Neuronal stem cell (in vitro differentiated cells): ENCODE measurements around the gene LGALS9B.
"Not testable (repeated sequence)": the region's sequence is repeated elsewhere in the genome, so short reads cannot be mapped to it uniquely, and the experiment has no call there.

ENCODE experiments used
- DNase-seq: peaks from one replicate; pipeline ENCODE4 v3.0.0-alpha.2; 2013; ENCODE audit warnings: low spot score
- H2AFZ ChIP-seq: one replicate; pipeline ENCODE4 v1.6.1; 2013; ENCODE audit warnings: mild to moderate bottlenecking, low read length, inconsistent platforms
- H2AK5ac ChIP-seq: 2 replicates; pipeline ENCODE4 v1.6.1; 2013; ENCODE audit warnings: low read depth, mild to moderate bottlenecking, inconsistent platforms, low read length, moderate library complexity, mixed read lengths
- H2BK120ac ChIP-seq: 2 replicates; pipeline ENCODE4 v1.6.1; 2013; ENCODE audit warnings: low read depth, mild to moderate bottlenecking, inconsistent platforms, low read length, moderate library complexity, mixed read lengths
- H2BK12ac ChIP-seq: one replicate; pipeline ENCODE4 v1.6.1; 2013; ENCODE audit warnings: low read length, inconsistent platforms
- H2BK15ac ChIP-seq: 2 replicates; pipeline ENCODE4 v1.6.1; 2013; ENCODE audit warnings: mild to moderate bottlenecking, low read length, inconsistent platforms, mixed read lengths
- H2BK5ac ChIP-seq: one replicate; pipeline ENCODE4 v1.6.1; 2013; ENCODE audit warnings: inconsistent platforms, mild to moderate bottlenecking, low read length, moderate library complexity
- H3K14ac ChIP-seq: one replicate; pipeline ENCODE4 v1.6.1; 2013; ENCODE audit warnings: low read length, inconsistent platforms
- H3K18ac ChIP-seq: 2 replicates; pipeline ENCODE4 v1.6.1; 2013; ENCODE audit warnings: low read length, inconsistent platforms
- H3K23ac ChIP-seq: 2 replicates; pipeline ENCODE4 v1.6.1; 2013; ENCODE audit warnings: low read depth, mild to moderate bottlenecking, mixed read lengths, low read length, inconsistent platforms; ENCODE audit not compliant: poor library complexity
- H3K27ac ChIP-seq: replicated peaks from 3 replicates; pipeline ENCODE4 v1.5.1; 2013; ENCODE audit warnings: low read length, inconsistent platforms
- H3K27me3 ChIP-seq, 3 experiments: 2 replicates each; pipeline ENCODE4 v1.6.1; 2013; ENCODE audit warnings: low read length in 3 of 3, mild to moderate bottlenecking in 2 of 3, inconsistent platforms in 1 of 3, low read depth in 1 of 3, mixed read lengths in 1 of 3, moderate library complexity in 1 of 3; ENCODE audit not compliant: control insufficient read depth in 3 of 3, insufficient read depth in 3 of 3
- H3K36me3 ChIP-seq, 2 donors: replicated peaks in 1 of 2; 2 replicates each; pipeline ENCODE4 v1.6.1; 2013; ENCODE audit warnings: low read length in 2 of 2; ENCODE audit not compliant: control insufficient read depth in 2 of 2, insufficient read depth in 2 of 2
- H3K4ac ChIP-seq: 2 replicates; pipeline ENCODE4 v1.6.1; 2013; ENCODE audit warnings: inconsistent platforms, mild to moderate bottlenecking, low read length, moderate library complexity
- H3K4me1 ChIP-seq, 2 donors: 1 replicate in 1 of 2; 2 replicates in 1 of 2; pipeline ENCODE4 v1.6.1; 2013; ENCODE audit warnings: low read length in 2 of 2, low read depth in 1 of 2; ENCODE audit not compliant: control insufficient read depth in 2 of 2, insufficient read depth in 1 of 2
- H3K4me2 ChIP-seq: one replicate; pipeline ENCODE4 v1.6.1; 2013; ENCODE audit warnings: mild to moderate bottlenecking, low read length, inconsistent platforms; ENCODE audit not compliant: insufficient read depth, poor library complexity, severe bottlenecking
- H3K4me3 ChIP-seq, 2 donors: 2 replicates each; pipeline ENCODE4 v1.5.1; 2013; ENCODE audit warnings: low read length in 2 of 2, mild to moderate bottlenecking in 2 of 2, inconsistent platforms in 1 of 2, moderate library complexity in 1 of 2
- H3K79me1 ChIP-seq: one replicate; pipeline ENCODE4 v1.6.1; 2013; ENCODE audit warnings: low read depth, mild to moderate bottlenecking, inconsistent platforms, low read length, moderate library complexity
- H3K9ac ChIP-seq: one replicate; pipeline ENCODE4 v1.6.1; 2013; ENCODE audit warnings: mild to moderate bottlenecking, low read depth, low read length, inconsistent platforms; ENCODE audit not compliant: poor library complexity
- H3K9me3 ChIP-seq, 2 donors: replicated peaks in 1 of 2; 2 replicates each; pipeline versions ENCODE3 to v1.6.1; 2013; ENCODE audit warnings: low read length in 2 of 2, mild to moderate bottlenecking in 2 of 2, inconsistent platforms in 1 of 2, low read depth in 1 of 2, mixed read lengths in 1 of 2, moderate library complexity in 1 of 2; ENCODE audit not compliant: control insufficient read depth in 2 of 2, insufficient read depth in 1 of 2
- H4K8ac ChIP-seq: one replicate; pipeline ENCODE4 v1.6.1; 2013; ENCODE audit warnings: low read depth, mild to moderate bottlenecking, inconsistent platforms, low read length, moderate library complexity
- H4K91ac ChIP-seq: one replicate; pipeline ENCODE4 v1.6.1; 2013; ENCODE audit warnings: low read length, low read depth, mild to moderate bottlenecking, inconsistent platforms; ENCODE audit not compliant: poor library complexity
- whole genome bisulfite sequencing, 2 donors: extraction: QIAGEN DNeasy Blood & Tissue Kit; methylation state at CpG; one replicate each; pipeline ENCODE4 v1.1.7; 2013; ENCODE audit warnings: missing lambda C conversion rate in 2 of 2, mixed read lengths in 1 of 2; ENCODE audit not compliant: insufficient read length in 2 of 2, insufficient replicate concordance in 1 of 2; ENCODE audit errors: extremely low coverage in 2 of 2; 5-methylcytosine and 5-hydroxymethylcytosine counted together

The LGALS9B gene

DNA sequence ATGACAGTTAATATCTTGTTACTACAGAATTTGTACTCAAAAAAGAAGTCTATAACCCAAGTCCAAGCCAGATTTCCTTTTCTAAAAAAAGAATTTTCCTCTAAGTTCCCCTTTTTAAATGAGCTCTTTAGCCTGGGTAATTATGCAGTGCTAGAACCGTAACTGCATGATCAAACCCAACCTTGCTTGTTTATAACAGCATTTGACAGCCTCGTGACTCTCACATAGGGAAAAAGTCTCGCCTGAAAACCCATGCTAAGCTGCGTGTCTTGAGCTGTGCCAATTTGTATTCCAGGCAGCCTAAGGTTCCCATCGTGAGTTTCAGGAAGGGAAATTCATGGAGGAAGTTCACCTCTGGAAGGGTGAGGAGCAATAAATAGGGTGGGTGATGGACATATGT is 44.5 kb downstream of the LGALS9B start:
- not testable (repeated sequence) for H3K27ac ChIP-seq, H2AFZ ChIP-seq, H3K23ac ChIP-seq, H3K4ac ChIP-seq, H2BK5ac ChIP-seq, H3K14ac ChIP-seq, H2BK120ac ChIP-seq, H2AK5ac ChIP-seq, H3K18ac ChIP-seq, H3K9ac ChIP-seq, H2BK15ac ChIP-seq, H2BK12ac ChIP-seq, H3K4me1 ChIP-seq, H3K27me3 ChIP-seq, DNase-seq, H3K4me2 ChIP-seq, H3K4me3 ChIP-seq, H3K36me3 ChIP-seq, H4K8ac ChIP-seq, H3K79me1 ChIP-seq, H4K91ac ChIP-seq, H3K9me3 ChIP-seq
- WGBS, 2 donors = no CpG with 5 or more reads among the region's 5 CpGs

DNA sequence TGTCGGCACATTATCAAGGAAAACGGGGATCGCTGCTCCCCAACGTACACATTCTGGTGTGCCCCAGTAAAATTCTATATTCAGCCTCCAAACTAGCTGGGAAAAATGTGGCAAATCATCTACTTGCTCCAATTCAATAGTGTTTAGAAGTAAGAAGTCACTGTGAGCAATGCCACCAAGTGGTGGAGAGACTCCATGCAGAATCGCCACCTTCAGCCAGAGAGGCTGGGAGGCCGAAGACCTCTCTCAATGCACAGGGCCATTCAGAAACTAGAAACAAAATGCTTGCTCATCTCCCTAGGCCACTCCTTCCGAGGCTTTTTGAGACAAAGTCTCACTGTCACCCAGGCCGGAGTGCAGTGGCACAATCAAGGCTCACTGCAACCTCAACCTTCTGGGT is 48.5 kb downstream of the LGALS9B start:
- H3K18ac ChIP-seq, H3K79me1 ChIP-seq, H2BK120ac ChIP-seq, H3K27ac ChIP-seq, H3K4me1 ChIP-seq, H2AFZ ChIP-seq, H3K9me3 ChIP-seq, H3K4me2 ChIP-seq, DNase-seq, H2BK5ac ChIP-seq, H3K4ac ChIP-seq, H3K36me3 ChIP-seq, H2BK12ac ChIP-seq, H2BK15ac ChIP-seq, H4K91ac ChIP-seq, H3K9ac ChIP-seq, H3K27me3 ChIP-seq, H3K14ac ChIP-seq, H3K23ac ChIP-seq, H2AK5ac ChIP-seq, H4K8ac ChIP-seq, H3K4me3 ChIP-seq: not testable (repeated sequence)
- no CpG with 5 or more reads among the region's 8 CpGs for WGBS, 2 donors

DNA sequence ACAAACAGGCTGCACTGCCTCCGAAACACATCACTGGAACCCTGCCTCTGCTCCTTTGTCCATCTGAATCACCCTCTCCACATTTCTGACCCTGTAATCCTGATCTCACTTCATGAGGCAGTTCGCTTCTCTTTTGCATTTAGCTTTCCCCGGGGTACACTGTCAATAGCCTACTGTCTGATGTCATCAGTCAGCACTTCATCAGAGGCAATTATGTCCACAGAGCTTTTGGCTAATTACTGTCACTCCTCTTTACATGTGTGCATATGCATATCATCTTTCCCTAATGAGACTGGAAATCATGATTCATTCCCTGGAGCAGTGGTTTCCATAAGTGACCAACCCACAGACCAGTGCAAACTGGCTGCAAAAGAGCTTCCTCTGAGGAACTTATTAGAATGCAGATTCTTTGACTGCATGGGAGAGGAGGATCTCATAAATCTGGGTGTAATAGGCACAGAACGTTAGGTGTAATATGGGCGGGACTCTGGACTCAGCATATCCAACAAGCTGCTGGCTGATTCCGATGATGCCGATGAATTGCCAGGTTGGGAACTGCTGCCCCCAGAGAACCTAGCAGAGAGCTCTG is 49.8 kb downstream of the LGALS9B start:
- H3K14ac ChIP-seq, H2BK120ac ChIP-seq, H3K27me3 ChIP-seq: not testable (repeated sequence)

DNA sequence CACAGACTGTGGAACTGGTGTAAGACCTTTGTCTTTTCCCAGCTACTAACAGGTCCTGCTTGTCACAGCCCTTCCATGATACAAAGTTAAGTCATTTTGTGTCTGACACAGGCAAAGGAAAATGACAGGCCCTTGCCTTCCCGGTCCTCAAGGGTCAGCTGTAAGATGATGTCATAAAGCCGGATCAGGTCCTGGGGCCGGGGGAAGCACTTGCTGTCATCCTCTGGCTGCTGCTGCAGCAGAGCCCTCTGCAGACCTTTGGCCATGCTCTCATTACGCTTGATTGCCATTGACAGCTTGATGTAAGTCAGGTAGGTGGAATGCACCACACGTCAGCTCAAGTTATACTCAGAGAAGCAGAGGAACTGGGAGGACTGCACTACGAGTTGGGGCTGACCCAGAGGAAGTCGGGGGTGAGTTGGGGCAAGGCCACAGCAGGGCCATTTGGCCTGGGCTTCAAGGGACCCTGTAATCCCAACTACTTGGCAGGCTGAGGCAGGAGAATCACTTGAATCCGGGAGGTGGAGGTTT is 50.9 kb downstream of the LGALS9B start:
- not testable (repeated sequence) for H3K9me3 ChIP-seq, H3K27ac ChIP-seq, H3K4me2 ChIP-seq, H3K4ac ChIP-seq, H2BK5ac ChIP-seq, H3K36me3 ChIP-seq, H3K9ac ChIP-seq, DNase-seq, H3K4me1 ChIP-seq, H3K14ac ChIP-seq, H3K18ac ChIP-seq, H4K8ac ChIP-seq, H2BK15ac ChIP-seq, H3K79me1 ChIP-seq, H3K23ac ChIP-seq, H2AK5ac ChIP-seq, H2BK12ac ChIP-seq, H2AFZ ChIP-seq, H2BK120ac ChIP-seq, H3K27me3 ChIP-seq, H3K4me3 ChIP-seq, H4K91ac ChIP-seq
- no CpG with 5 or more reads among the region's 8 CpGs for WGBS, 2 donors

More for the DNA sequence above, 49.8 kb downstream of the LGALS9B start:
- H2BK5ac ChIP-seq, H3K23ac ChIP-seq, H2AFZ ChIP-seq, H4K8ac ChIP-seq, H3K18ac ChIP-seq, H2BK15ac ChIP-seq, H3K9me3 ChIP-seq, H2AK5ac ChIP-seq, H3K79me1 ChIP-seq, H3K4ac ChIP-seq, H3K9ac ChIP-seq, H3K4me3 ChIP-seq, H3K4me1 ChIP-seq, H3K27ac ChIP-seq, DNase-seq, H3K36me3 ChIP-seq, H4K91ac ChIP-seq, H2BK12ac ChIP-seq, H3K4me2 ChIP-seq: not testable (repeated sequence)
- WGBS, 2 donors = no CpG with 5 or more reads among the region's 7 CpGs
